Brain microvascular endothelial cell (primary cell): ENCODE measurements around the gene PBX4.

Experiments used
- DNase-seq: peaks from one replicate; pipeline ENCODE4 v3.0.0-alpha.2; 2020
- H3K27ac ChIP-seq: fragments of 250-450 bp; sonication (Bioruptor Pico); 2 replicates; pipeline ENCODE4 v1.5.1; 2020; ENCODE audit warnings: mild to moderate bottlenecking, moderate library complexity
- H3K27me3 ChIP-seq: fragments of 250-450 bp; sonication (Bioruptor Pico); replicated peaks from 2 replicates; pipeline ENCODE4 v1.5.1; 2020; ENCODE audit warnings: mild to moderate bottlenecking
- H3K36me3 ChIP-seq: fragments of 250-450 bp; sonication (Bioruptor Pico); replicated peaks from 2 replicates; pipeline ENCODE4 v1.5.1; 2020; ENCODE audit warnings: mild to moderate bottlenecking
- H3K4me3 ChIP-seq: 2 replicates; pipeline ENCODE4 v1.5.1; 2011; ENCODE audit warnings: low read depth, mild to moderate bottlenecking, control low read depth, low read length, moderate library complexity
- CTCF ChIP-seq: IDR thresholded peaks from 2 replicates; pipeline ENCODE4 v1.5.1; 2011; ENCODE audit warnings: low read depth, mild to moderate bottlenecking, moderate library complexity, low read length, control low read depth, inconsistent platforms; ENCODE audit errors: missing control alignments
- in situ Hi-C: cut with HindIII; loops from 2 replicates; pipeline ENCODE4 v1.10.0; 2017; ENCODE audit warnings: low sequenced_read_pairs, low pct_ligation_motif_present

PBX4 gene

GRCh38 chr19:19550972-19551852 lies 67.3 kb downstream of the PBX4 start:
- no peaks in the 10 kb centered on the region for H3K36me3 ChIP-seq
- no peak for DNase-seq
- H3K27me3 ChIP-seq: peaks cover 4% of the 10 kb centered on the region
- H3K4me3 ChIP-seq: no peak overlapping the region
- no peak for TF ChIP-seq CTCF
- no peak overlapping the region for H3K27ac ChIP-seq
- in situ Hi-C loops: no loop called here

- H3K27me3 ChIP-seq: peaks cover 4% of the 10 kb centered on the region
- no peak overlapping the region for H3K4me3 ChIP-seq
- H3K36me3 ChIP-seq: no peaks in the 10 kb centered on the region
- in situ Hi-C loops: no loop called here
- DNase-seq: no peak
- H3K27ac ChIP-seq: no peak overlapping the region
- TF ChIP-seq CTCF: no peak
Observed at GRCh38 chr19:19550485-19550929, 68.0 kb downstream of the PBX4 start.

- no peak overlapping the region for H3K4me3 ChIP-seq
- H3K36me3 ChIP-seq: no peaks in the 10 kb centered on the region
- H3K27ac ChIP-seq: no peak overlapping the region
- in situ Hi-C loops: no loop called here
- DNase-seq: no peak
- peaks cover 4% of the 10 kb centered on the region for H3K27me3 ChIP-seq
- TF ChIP-seq CTCF: no peak
Observed at GRCh38 chr19:19549804-19550464, 68.6 kb downstream of the PBX4 start.

DNA sequence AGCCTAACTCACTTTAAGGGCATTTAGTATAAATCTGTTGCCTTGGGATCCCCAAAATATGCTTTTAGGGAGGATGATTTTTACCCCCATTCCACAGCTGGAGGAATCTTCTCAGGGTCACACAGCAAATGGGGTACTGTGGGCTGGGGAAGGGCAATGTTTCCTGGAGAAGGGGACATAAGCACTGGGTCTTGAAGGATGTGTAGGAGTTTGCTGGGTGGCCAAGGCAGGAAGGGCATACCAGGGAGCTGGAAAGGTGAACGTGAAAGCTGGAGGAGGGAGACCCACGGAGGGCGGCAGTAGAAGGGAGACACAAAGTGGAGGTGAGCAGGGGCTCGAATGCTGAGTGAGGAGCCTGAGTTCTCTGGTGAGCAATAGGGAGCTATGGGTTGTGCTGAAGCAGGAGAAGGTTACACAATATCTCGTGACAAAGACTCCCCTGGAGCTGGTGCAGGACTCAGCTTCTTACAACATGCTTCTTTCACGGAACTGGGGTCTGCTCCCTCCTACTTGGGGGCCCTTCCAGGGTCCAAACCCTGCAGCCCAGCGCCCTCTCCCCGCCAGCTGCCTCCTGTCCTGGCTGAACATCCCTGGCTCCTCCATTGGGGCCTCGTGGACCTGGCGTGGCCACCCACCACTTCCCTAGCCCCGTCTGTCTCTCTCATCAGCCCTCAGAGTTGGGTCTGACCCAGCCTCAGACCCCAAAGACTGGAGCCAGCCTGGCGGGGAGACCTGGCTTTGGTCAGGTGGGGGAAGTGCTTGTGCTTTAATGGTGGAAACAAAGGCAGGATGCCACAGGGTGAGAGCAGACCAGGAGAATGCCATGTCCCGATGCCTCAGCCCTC lies 69.3 kb downstream of the PBX4 start:
- TF ChIP-seq CTCF: no peak
- no peak overlapping the region for H3K27ac ChIP-seq
- no peaks in the 10 kb centered on the region for H3K36me3 ChIP-seq
- in situ Hi-C loops: no loop called here
- H3K4me3 ChIP-seq: no peak overlapping the region
- H3K27me3 ChIP-seq: peaks cover 4% of the 10 kb centered on the region
- no peak for DNase-seq

DNA sequence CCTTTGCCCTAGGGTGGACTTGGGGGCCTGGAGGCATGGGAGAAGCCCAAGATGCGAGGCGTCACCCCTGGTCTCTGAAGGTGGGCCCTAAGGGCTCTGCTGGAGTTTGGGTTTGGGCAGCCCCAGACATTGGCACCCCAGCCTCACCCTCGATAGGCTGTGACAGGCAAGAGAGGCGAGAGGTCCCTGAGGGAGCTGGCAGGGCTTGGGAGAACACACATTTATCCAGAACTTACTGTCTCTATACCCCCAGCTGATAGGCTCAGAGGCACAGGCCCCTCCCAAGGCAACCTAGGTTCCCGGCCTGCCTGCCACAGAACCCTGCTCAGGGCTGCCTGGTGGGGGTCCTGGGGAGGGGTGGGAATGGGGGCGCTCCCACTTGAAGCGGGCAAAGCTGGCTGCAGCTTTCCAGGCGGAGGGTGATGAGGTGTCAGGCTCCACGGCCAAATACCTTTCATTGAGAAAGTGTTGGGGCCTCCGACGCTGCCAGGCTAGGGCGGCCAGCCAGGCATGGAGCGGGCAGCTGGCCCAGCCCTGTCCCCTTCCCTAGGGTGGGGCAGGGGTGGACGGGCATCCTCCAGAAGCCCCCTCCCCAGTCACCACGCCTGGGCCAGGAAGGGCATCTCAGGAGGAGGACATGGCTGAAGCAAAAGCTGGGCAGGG lies 70.7 kb downstream of the PBX4 start:
- Histone ChIP-seq H3K27ac (no peak overlapping the region), H3K27me3 (peaks cover 4% of the 10 kb centered on the region), H3K4me3 (no peak overlapping the region), H3K36me3 (no peaks in the 10 kb centered on the region)
- no peak for TF ChIP-seq CTCF
- DNase-seq: no peak
- in situ Hi-C loops: no loop called here
